HepG2 (cell line): ENCODE results near the gene ACAP3. TPM values are rescaled to one million over a fixed set of nuclear protein-coding genes. Genes with fewer than 3 reads are reported as not detected.

Experiments
- ATAC-seq: fragments of 200-7000 bp; cut with Tn5 transposase; 3 replicates; pipeline ENCODE4 v1.9.1; 2020; ENCODE audit warnings: mild to moderate bottlenecking, moderate library complexity
- BruUV-seq: library from RNA; stranded (reverse); fragments of 400-500 nt; replicated peaks from 2 replicates; lab custom pipeline; 2021; lab: Mats Ljungman, UMichigan
- CTCF ChIA-PET: fragments of 300-600 bp; formaldehyde crosslinking; extraction: SDS; loops from one replicate; lab custom pipeline; 2021; ENCODE audit warnings: low total read pairs, inconsistent platforms, low intra/inter-chr PET ratio; lab: Yijun Ruan, JAX
- POLR2A ChIA-PET: fragments of 350-600 bp; sonication (Branson Sonifier 250); formaldehyde crosslinking; loops from one replicate; lab custom pipeline; 2020; ENCODE audit warnings: antibody characterized with exemption, inconsistent platforms; lab: Yijun Ruan, JAX
- DNase-seq: peaks from one replicate; pipeline ENCODE4 v3.0.0-alpha.2; 2015; ENCODE audit warnings: low spot score
- FAIRE-seq: peaks from 3 replicates; lab custom pipeline; 2011; peaks lifted over from hg19 to GRCh38; lab: Jason Lieb, UNC
- H2AFZ ChIP-seq: one replicate; pipeline ENCODE4 v1.6.1; 2011; ENCODE audit warnings: low read length, inconsistent platforms
- H3K27ac ChIP-seq: fragments of 300-600 bp; 3 replicates; pipeline ENCODE4 v1.8.0; 2011; ENCODE audit warnings: mixed run types, mild to moderate bottlenecking, mixed read lengths, low read length, inconsistent platforms; ENCODE audit not compliant: insufficient read depth; ENCODE audit errors: extremely low read length
- H3K27me3 ChIP-seq, 2 experiments: fragments of 200-600 bp in 1 of 2; 2 replicates in 1 of 2; 3 replicates in 1 of 2; pipeline versions ENCODE4 v1.6.0 to v1.8.0; 2011; ENCODE audit warnings: low read length in 2 of 2, mild to moderate bottlenecking in 2 of 2, moderate library complexity in 2 of 2, inconsistent platforms in 1 of 2; ENCODE audit not compliant: insufficient read depth in 2 of 2, control insufficient read depth in 1 of 2
- H3K36me3 ChIP-seq, 2 experiments: fragments of 200-600 bp in 1 of 2; replicated peaks in 1 of 2; 2 replicates in 1 of 2; 3 replicates in 1 of 2; pipeline versions ENCODE4 v1.5.1 to v1.8.0; 2011; ENCODE audit warnings: low read length in 2 of 2, inconsistent platforms in 1 of 2; ENCODE audit not compliant: insufficient read depth in 2 of 2, control insufficient read depth in 1 of 2
- H3K4me1 ChIP-seq: 2 replicates; pipeline ENCODE4 v1.5.1; 2012; ENCODE audit warnings: low read length, inconsistent platforms; ENCODE audit not compliant: insufficient read depth
- H3K4me2 ChIP-seq: 2 replicates; pipeline ENCODE4 v1.6.0; 2011; ENCODE audit warnings: low read depth, low read length, inconsistent platforms
- H3K4me3 ChIP-seq, 3 experiments: fragments of 200-600 bp in 1 of 3; sonication (generic), shearing (Covaris generic) in 1 of 3; replicated peaks in 1 of 3; 2 replicates each; pipeline ENCODE4 v1.5.1; 2011 to 2016; ENCODE audit warnings: low read length in 3 of 3, inconsistent platforms in 2 of 3, low read depth in 2 of 3, mild to moderate bottlenecking in 2 of 3, control low read depth in 1 of 3, mixed read lengths in 1 of 3; ENCODE audit not compliant: insufficient read depth in 1 of 3
- H3K79me2 ChIP-seq: one replicate; pipeline ENCODE4 v1.6.1; 2011; ENCODE audit warnings: low read length, inconsistent platforms; ENCODE audit not compliant: insufficient read depth
- H3K9ac ChIP-seq: 2 replicates; pipeline ENCODE4 v1.6.0; 2011; ENCODE audit warnings: mild to moderate bottlenecking, low read depth, low read length, inconsistent platforms; ENCODE audit not compliant: insufficient read depth
- H3K9me3 ChIP-seq: 2 replicates; pipeline ENCODE4 v1.5.1; 2012; ENCODE audit warnings: mild to moderate bottlenecking, low read length
- H4K20me1 ChIP-seq: 2 replicates; pipeline ENCODE4 v1.6.0; 2011; ENCODE audit warnings: inconsistent platforms, mild to moderate bottlenecking, low read length, moderate library complexity; ENCODE audit not compliant: insufficient read depth
- AGO2 ChIP-seq: fragments of 200-400 bp; formaldehyde crosslinking; optimal IDR thresholded peaks from 2 replicates; pipeline ENCODE3; 2017; ENCODE audit warnings: mild to moderate bottlenecking, low read depth, low read length, moderate library complexity
- CHD4 ChIP-seq: fragments of 200-600 bp; sonication (generic); IDR thresholded peaks from 2 replicates; pipeline ENCODE4 v1.7.0; 2017; ENCODE audit warnings: mild to moderate bottlenecking, low read length, borderline replicate concordance
- JARID2 ChIP-seq: sonication (generic); formaldehyde crosslinking; IDR thresholded peaks from 2 replicates; pipeline ENCODE4 v1.8.1; 2023; ENCODE audit warnings: missing genetic modification reagents, inconsistent platforms; ENCODE audit not compliant: insufficient replicate concordance
- JUNB ChIP-seq: sonication (generic); formaldehyde crosslinking; IDR thresholded peaks from 2 replicates; pipeline ENCODE4 v1.8.0; 2022; ENCODE audit warnings: missing genetic modification reagents, mild to moderate bottlenecking, borderline replicate concordance
- RCOR2 ChIP-seq: IDR thresholded peaks from 2 replicates; pipeline ENCODE4 v1.6.1; 2016; ENCODE audit warnings: missing biosample characterization, missing genetic modification reagents
- SMC3 ChIP-seq: IDR thresholded peaks from 2 replicates; pipeline ENCODE4 v1.6.1; 2011; ENCODE audit warnings: low read length, improper control_type of control experiment
- SP5 ChIP-seq: IDR thresholded peaks from 2 replicates; pipeline ENCODE4 v1.6.1; 2016; ENCODE audit warnings: low read depth, borderline replicate concordance
- TEAD3 ChIP-seq: optimal IDR thresholded peaks from 2 replicates; pipeline ENCODE3; 2016; ENCODE audit warnings: borderline replicate concordance
- ZIK1 ChIP-seq: sonication (generic); formaldehyde crosslinking; IDR thresholded peaks from 2 replicates; pipeline ENCODE4 v1.5.0; 2020; ENCODE audit warnings: mild to moderate bottlenecking, low read depth, missing genetic modification reagents, borderline replicate concordance
- ZNF253 ChIP-seq: sonication (generic); formaldehyde crosslinking; IDR thresholded peaks from 2 replicates; pipeline ENCODE4 v1.8.0; 2022; ENCODE audit warnings: mild to moderate bottlenecking, missing genetic modification reagents, borderline replicate concordance
- ZNF274 ChIP-seq: sonication (generic); formaldehyde crosslinking; IDR thresholded peaks from 2 replicates; pipeline ENCODE4 v1.5.1; 2020; ENCODE audit warnings: mild to moderate bottlenecking, missing genetic modification reagents
- ZNF329 ChIP-seq: sonication (generic); formaldehyde crosslinking; IDR thresholded peaks from 2 replicates; pipeline ENCODE4 v1.9.0; 2021; ENCODE audit warnings: low read depth, mild to moderate bottlenecking, missing genetic modification reagents
- ZNF557 ChIP-seq: sonication (generic); formaldehyde crosslinking; IDR thresholded peaks from 2 replicates; pipeline ENCODE4 v1.4.0; 2020; ENCODE audit warnings: missing genetic modification reagents
- ZNF687 ChIP-seq: sonication (generic); formaldehyde crosslinking; IDR thresholded peaks from 2 replicates; pipeline ENCODE4 v1.5.1; 2020; ENCODE audit warnings: mild to moderate bottlenecking, missing genetic modification reagents, moderate library complexity
- WGBS: methylation state at CpG from one replicate; pipeline ENCODE4 v1.1.6; 2017; ENCODE audit warnings: low lambda C conversion rate; 5-methylcytosine and 5-hydroxymethylcytosine counted together
- in situ Hi-C: cut with HindIII; loops from 2 replicates; pipeline ENCODE4 v1.10.0; 2017; ENCODE audit warnings: low pct_unique_long_range_greater_than_20kb; ENCODE audit not compliant: extremely low pct_ligation_motif_present
- intact Hi-C: fragments of 100-400 bp; cut with micrococcal nuclease; formaldehyde crosslinking; loops from one replicate; pipeline ENCODE4 v1.10.0; 2022; ENCODE audit not compliant: unreplicated experiment
- polyA plus RNA-seq, 8 experiments: library from polyadenylated mRNA; depleted of rRNA in 3 of 8; stranded (reverse) in 7 of 8; unstranded in 1 of 8; fragments of >200 nt; fragmentation: Illumina TruSeq in 4 of 8; extraction: Trizol in 4 of 8; gene quantifications; 2 replicates each; pipeline versions ENCODE4 v1.2.1 to v1.2.3, GENCODE V29; 2011 to 2016; ENCODE audit warnings: low read depth in 4 of 8, missing spikeins in 1 of 8, mixed read lengths in 1 of 8; ENCODE audit not compliant: insufficient read depth in 1 of 8
- total RNA-seq, 5 experiments: library from RNA; depleted of rRNA; stranded (reverse); fragments of >200 nt; fragmentation: Illumina TruSeq; extraction: Trizol; gene quantifications; 2 replicates each; pipeline ENCODE4 v1.2.3, GENCODE V29; 2016; ENCODE audit warnings: low read depth in 1 of 5

The ACAP3 gene
- total and polyA plus RNA-seq, 2 of the 13 experiments (the other 11 are each of a cell fraction or from before 2014, with no cell fraction given) = 29.4 to 50.8 TPM

GRCh38 chr1:1250786-1251284 lies 56.9 kb downstream of the ACAP3 start:
- Histone ChIP-seq H3K36me3 (peaks cover 6 to 7% of the 10 kb centered on the region in 2 experiments; a peak in 3 of 5 replicates), H3K9me3 (no peaks in the 10 kb centered on the region), H3K4me2 (no peak overlapping the region), H3K9ac (no peak overlapping the region), H3K27ac (no peak overlapping the region), H3K27me3 (no peaks in the 10 kb centered on the region), H3K4me3 (no peak overlapping the region), H4K20me1 (no peaks in the 10 kb centered on the region), H2AFZ (no peak overlapping the region), H3K79me2 (no peaks in the 10 kb centered on the region), H3K4me1 (no peaks in the 10 kb centered on the region)
- in situ Hi-C loops = no loop called here
- ATAC-seq = peak; percentile 8; the same call in 1 of the 3 replicates
- ChIA-PET POLR2A (interaction anchor here (1.3 to 1.6 kb wide), 3 partner anchors 11 to 129 kb away, joined by 3 to 6 read pairs (median 4); no protein-coding TSS in a partner anchor), CTCF (interaction anchor here (0.7 kb wide), 2 partner anchors 126 to 129 kb away, joined by 3 to 8 read pairs; no protein-coding TSS in a partner anchor)
- no peak for DNase-seq
- 97% methylated on average over 8 of the region's 16 CpGs for WGBS
- no TSS peak for BruUV-seq
- intact Hi-C loops = loop anchor here (5.0 kb wide), 1 partner anchor 129 kb away; no protein-coding TSS in a partner anchor
- TF ChIP-seq RCOR2 (CRISPR knock-in tag) (no peak), JUNB (CRISPR knock-in tag) (no peak), ZNF329 (no peak), JARID2 (CRISPR knock-in tag) (no peak), ZIK1 (CRISPR knock-in tag) (no peak), ZNF253 (no peak), SP5 (CRISPR knock-in tag) (no peak), ZNF274 (no peak), AGO2 (peak; percentile 49), CHD4 (no peak), ZNF557 (no peak), ZNF687 (CRISPR knock-in tag) (peak; percentile 13; the same call in 1 of the 2 replicates), TEAD3 (CRISPR knock-in tag) (no peak), SMC3 (no peak)
- FAIRE-seq = no peak
